Stimulated activated CD8-positive, alpha-beta memory T cell treated with anti-CD3 and anti-CD28 coated beads, Interleukin-12 subunit alpha, Interleukin-12 subunit beta, amount 100 ng/mL, for 24 hours (primary cell): ENCODE data around the gene ATP5F1B.
A peak's percentile ranks its signal among the peaks of the same experiment; 100 is the strongest.
"Not testable (repeated sequence)": the region's sequence is repeated elsewhere in the genome, so short reads cannot be mapped to it uniquely, and the experiment has no call there.

Experiments used
- DNase-seq: peaks from one replicate; pipeline ENCODE4 v3.0.0-alpha.2; 2020; ENCODE audit errors: extremely low read depth

Gene ATP5F1B

GRCh38 chr12:56648023-56648422 is 2.2 kb upstream of the ATP5F1B start:
- DNase-seq = not testable (repeated sequence)

DNA sequence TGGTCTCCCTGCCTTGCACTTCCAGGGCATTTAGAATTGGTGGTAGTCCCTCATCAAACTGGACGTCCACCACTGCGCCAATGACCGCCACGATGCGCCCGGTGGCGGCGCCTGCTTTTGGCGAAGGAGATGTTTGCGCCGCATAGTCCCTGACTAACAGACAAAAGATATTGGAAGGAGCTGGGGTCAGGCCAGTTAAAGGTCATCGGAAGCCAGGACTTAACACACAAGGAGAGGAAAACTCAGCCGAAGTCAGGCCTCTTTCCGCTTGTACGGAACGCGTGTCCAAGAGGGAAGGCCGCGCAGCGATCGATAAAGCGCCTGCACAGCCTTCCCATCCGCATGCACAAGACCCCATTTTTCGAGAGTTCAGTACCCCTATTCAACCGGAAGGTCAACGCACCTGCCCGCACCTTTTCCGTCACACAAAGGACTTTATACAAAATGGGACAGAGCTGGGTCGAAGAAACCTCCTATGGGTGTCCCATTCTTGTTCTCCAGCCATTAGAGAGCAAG is 525 bp downstream of the ATP5F1B start:
- DNase-seq = no peak

DNA sequence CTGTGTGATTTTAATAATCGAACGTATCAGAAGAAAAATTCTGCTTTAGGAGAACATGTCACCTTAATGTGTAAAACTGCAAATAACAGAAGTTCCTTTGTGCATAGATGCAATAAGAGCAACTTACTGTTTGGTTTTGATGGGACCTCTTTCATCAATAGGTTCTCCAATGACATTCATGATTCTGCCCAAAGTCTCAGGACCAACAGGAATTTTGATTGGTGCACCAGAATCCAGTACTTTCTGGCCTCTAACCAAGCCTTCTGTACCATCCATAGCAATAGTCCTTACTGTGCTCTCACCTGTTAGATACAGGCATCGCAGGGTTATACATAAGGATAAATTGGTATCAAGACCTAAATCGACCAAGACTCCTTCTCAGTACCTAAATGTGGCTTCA is 1.1 kb downstream of the ATP5F1B start:
- DNase-seq = no peak

DNA sequence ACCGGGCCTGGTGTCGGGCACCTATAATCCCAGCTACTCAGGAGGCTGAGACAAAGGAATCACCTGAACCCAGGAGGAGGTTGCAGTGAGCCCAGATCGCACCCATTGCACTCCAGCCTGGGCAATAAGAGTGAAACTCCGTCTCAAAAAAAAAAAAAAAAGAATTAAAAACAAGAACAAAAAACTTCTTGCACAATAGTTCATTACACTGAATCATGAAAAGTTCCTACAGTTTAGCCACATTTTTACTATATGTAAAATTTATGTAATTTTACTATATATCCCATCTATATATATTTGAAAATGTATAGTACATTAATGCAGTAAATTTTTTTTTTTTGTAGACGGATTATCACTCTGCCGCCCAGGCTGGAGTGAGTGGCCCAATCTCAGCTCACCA is 4.6 kb downstream of the ATP5F1B start:
- no peak for DNase-seq

GRCh38 chr12:56637621-56638020 is 8.2 kb downstream of the ATP5F1B start:
- DNase-seq = no peak

DNA sequence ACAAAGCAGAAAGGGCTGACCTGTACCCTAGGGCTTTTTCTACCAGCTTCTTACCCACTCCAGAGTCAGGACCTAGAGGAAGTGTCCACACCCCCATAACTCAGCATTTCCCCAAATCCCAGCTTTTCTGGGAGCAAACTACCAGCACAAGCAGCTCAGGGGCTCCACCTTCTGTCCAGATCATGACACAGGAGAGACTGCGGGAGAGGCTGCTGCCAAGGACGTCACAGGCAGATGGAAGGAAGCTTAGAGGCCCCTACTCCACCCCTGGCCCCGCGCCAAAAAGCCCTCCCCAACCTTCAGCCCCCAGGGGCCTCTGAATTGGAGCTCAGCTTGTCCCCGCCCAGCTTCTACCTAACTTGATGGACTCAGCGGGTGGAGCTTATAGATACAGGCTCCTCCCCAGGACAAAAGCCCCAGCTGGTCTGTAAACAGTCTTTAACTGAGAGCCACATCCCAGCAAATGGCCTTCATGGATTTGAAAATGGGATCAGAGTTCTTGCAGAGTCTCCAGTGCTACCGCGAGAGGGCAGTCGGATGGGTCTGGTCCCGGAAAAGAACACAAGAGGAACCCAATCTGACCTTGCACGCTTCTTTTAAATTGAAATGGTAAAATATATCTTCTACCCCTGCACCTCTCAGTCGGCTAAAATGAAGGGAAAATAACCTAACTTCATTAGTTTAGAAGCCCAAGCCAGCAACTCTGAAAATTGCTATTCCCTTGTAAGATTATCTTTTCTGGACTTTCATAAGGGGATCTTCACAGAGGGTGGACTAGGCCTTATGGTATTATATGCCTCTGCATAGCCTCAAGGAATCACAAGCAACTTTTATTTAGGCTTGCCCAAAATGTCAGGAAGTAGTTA is 8.9 kb downstream of the ATP5F1B start:
- peak; percentile 86 for DNase-seq

DNA sequence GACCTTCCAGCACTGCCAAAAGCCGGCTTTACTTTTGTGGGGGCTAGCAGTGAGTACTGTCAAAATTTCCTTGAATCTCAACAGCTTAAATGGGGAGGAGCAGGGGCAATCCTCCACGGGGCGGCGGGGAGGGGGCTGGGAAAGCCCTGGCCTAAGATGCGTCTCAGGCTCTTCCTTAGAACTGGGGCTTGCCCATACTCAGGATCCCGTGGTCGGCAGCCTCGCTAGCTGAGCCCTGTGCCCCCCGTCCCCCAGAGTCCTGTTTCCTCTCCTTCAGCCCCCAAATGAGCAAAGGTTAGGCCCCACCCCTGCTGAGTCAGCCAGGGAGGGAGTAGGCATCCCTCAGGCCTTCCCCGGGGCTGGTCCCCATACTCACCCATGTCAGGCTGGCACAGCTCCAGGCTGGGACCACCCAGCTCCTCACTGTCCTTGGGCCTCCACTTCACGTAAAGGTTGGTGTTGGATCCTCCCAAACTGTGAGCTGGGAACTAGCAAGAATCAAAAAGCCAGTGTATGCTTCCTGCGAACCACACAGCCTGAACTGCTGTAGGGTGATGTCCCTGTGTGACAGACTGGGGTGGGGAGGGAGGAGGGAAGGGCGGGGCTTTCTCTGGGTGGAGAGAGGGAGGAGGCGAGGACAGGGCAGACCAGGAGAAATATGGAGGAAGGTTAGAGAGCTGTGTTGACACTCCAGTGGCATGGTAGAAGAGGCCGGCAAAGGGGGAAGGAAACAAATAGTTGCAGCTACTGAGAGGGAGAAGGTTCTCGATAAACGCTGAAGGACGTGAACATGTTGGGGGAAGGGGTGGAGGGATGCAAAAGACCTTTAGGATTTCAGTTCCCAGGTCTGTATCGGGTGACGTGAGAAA is 9.7 kb downstream of the ATP5F1B start:
- peak; percentile 73 for DNase-seq

- no peak for DNase-seq
These were observed 10.7 kb downstream of the ATP5F1B start for GRCh38 chr12:56634837-56635791.

GRCh38 chr12:56634242-56634836 is 11.4 kb downstream of the ATP5F1B start:
- DNase-seq = no peak

GRCh38 chr12:56633468-56634241 is 12.1 kb downstream of the ATP5F1B start:
- DNase-seq = no peak

DNA sequence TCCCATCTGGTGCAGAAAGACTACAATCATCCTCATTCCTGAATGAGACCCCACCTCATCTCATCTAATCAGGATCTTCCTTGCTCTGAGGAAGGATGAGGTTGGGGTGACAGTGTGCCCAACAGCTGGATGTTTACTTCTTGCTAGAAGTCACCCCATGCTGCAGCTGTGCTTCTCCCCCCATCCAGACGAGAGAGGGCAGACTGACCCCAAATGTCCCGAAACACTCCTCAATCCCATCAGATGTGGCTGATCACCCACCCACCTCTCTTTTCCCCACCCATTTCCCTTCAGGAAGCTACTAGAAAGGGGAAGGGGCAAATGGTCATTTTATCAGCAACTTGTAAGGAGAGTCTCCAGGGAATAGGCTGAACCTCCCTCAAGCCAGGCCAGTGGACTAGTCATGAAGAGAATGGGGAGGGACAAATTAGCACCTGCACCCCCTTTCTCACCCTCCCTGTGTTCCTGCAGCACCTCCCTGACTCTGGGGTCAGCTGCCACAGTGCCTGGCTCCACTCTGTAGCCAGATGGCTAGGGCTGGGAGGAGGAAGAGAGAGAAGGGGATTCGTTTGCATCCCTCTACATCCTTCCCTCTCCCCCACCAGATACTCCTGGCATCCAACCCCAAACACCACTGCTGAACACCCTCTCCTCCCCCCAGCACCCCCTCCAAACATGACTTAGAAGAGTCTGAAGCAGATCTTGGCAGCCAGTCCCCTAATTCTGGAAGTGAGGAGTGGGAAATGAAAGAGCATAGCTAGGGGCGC is 12.9 kb downstream of the ATP5F1B start:
- DNase-seq = no peak

- DNase-seq = no peak
These were observed 13.7 kb downstream of the ATP5F1B start for GRCh38 chr12:56631790-56632700.

GRCh38 chr12:56630180-56630632 is 15.6 kb downstream of the ATP5F1B start, which contains the start of gene BAZ2A:
BAZ2A (minus strand) TSS chr12:56630326; CDS start chr12:56617530, 12,796 bp downstream.
- DNase-seq = peak; percentile 78

GRCh38 chr12:56629459-56630179 is 16.2 kb downstream of the ATP5F1B start:
- DNase-seq = no peak

DNA sequence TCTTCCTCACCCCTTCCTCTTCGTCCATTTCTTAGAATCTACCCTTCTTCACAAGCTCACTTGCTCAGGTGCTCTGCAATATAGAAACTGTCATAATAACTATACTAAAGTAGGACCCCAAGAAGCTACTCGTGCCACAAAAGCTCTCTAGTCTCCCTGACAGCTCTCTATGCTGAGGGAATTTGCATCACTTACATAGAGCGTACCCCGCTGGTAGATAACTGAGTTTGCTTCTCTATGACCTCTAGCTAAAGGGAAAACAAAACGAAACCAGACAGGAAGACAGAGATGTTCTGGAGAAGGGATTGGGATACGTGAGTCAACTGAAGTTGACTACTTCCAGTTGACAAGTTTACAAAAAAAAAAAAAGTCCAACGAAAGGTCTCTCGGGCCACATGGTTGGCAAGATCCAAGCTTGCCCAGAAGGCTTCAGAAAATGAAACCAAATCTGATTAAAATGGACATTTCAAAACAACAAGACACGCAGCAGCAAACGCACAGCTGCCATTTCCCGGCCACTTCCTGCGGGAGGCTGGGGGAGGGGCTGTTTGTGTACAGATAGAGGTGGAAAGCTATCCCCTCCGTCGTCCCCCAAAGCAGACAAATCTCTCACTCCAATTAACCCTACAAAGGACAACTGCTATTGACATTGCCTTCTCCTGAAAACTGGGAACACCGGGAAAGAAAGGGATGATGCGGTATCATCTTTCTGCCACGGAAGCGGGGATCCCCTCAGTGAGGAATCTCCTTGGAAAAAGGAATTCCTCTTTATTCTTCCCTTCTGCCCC is 16.9 kb downstream of the ATP5F1B start:
- DNase-seq = no peak

DNA sequence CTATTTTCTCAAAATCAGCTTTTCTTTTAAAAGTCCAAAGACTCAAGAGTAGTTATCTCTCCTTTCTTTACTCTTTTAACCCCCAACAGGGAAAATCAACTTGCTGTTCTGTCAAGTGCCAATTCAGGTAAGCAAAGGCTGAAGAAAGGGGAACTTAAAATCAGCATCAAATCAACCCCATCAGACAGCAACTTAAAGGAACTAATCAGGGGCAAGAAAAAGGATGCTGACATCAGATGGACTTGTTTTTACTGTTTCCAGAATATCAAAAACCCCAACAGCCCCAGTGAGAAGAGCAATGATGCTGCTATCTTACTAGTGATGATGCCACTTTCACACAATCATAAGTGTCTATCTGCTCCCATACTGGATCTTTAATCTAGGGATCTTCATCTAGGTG is 19.1 kb downstream of the ATP5F1B start:
- DNase-seq = no peak

- no peak for DNase-seq
These were observed 23.2 kb downstream of the ATP5F1B start for GRCh38 chr12:56622535-56622934.
